Hepatic stellate cell (primary cell): ENCODE measurements around the gene NHEJ1.

ENCODE experiments used
- DNase-seq: peaks from one replicate; pipeline ENCODE4 v3.0.0; 2011; ENCODE audit warnings: low spot score

NHEJ1 gene

DNA sequence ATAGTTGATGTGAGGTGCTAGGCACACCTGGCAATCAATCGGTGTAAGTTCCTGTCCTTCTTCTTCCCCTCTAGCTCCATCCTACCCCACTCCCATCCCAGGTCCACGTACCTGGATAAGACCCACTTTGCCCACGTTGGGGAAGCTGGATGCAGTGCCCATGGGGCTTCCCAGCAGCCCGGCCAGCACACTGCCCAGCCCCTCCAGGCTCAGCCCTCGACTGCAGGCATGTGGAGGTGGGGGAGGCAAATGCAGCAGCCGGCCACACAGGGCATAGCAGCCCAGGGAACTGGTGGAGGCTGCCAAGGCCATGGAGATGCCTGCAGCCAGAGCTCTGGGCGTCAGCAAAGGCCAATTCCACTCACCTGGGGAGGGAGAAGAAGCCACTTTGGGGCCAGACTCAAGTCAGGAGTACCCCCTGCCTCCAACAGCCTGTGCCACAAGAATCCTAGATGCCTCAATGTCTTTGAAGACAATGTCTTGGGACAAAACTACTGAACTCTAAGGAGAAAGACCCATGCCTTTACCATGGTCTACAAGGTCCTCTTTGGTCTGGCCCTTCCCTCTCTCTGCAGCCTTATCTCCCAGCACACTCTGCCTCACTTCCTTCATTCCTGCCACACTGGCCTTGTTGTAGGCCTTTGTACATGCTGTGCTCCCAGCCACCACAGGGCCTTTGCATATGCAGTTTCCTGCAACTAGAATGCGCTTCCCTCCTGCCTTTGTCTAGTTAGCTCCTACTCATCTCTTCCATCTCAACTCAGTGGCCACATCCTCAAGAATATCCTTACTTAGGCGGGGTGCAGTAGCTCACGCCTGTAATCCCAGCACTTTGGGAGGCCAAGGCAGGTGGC is 4.7 kb upstream of the NHEJ1 start:
- no peak for DNase-seq

DNA sequence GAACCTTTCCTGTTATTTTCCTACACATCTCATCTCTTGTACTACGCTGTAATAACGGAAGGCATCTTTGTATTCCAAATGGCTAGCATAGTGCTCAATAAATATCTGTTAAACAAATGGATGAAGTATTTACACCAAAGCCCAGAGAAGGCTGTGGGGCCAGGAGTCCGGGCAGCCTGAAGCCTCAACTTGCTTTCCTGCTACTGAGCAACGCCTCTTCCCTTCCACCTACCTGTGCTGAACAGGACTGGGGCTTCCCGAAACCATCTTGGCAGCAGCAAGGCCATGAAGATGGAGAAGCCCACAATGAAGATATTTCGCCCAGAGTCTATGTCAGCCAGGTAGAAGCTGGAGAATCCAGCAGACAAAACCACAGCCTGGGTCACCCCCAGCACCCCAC is 2.5 kb upstream of the NHEJ1 start:
- DNase-seq: no peak

DNA sequence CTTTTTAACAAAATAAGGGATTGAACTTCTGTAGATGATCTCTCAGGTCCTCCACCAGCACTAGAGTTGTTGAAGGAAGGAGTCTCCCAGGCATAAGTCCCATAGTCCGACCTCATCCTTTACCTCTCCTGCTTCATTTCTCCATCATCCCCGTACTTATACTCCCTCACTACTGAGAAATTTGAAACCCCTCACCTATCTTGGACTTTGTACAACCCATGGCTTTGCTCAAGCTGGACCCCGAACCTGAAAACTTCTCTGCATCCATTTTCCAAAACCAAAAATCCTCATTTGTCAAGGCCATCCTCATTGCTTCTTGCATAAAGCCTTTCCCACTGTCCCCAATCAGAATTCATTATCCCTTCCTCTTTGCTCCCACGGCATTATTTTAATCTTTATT is 482 bp upstream of the NHEJ1 start:
- DNase-seq: no peak

DNA sequence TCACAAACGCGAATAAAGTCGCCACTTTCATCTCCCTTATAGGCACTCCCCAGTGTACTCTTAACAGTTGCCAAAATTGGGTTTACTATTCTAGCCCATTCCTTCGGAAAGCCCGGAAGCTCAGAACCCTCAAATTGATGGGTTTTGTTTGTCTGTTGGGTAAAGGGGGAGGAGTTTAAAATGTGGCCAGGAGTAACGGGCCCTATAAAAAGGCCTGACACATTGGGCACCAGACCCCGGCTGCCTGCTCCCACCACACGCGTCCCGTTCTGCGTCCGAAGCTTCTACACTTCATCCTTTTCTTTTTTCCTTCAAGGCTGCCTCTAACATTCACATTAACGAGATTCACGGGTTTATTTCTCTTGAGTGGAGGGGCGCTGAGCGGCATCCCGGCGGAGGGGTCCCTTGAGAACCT is 837 bp downstream of the NHEJ1 start:
- DNase-seq: no peak

DNA sequence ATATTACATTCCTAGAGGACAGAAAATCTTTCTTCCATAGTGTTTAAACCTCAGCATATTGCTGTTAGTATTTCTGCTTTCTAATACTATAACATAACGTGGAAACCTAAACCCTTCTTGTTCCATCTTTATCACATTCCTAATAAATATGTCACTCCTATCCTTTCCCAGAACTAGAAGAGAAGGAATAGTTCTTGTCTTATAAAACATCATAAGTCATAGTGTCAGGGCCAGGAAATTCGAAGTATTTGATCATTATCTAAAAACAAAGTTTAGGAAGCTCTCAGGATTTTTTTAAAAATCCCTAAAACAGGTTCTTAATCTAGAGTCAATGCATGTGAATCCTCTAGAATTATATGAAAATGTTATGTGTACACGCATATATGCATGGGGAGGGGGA is 2.0 kb downstream of the NHEJ1 start:
- DNase-seq: peak; percentile 46

DNA sequence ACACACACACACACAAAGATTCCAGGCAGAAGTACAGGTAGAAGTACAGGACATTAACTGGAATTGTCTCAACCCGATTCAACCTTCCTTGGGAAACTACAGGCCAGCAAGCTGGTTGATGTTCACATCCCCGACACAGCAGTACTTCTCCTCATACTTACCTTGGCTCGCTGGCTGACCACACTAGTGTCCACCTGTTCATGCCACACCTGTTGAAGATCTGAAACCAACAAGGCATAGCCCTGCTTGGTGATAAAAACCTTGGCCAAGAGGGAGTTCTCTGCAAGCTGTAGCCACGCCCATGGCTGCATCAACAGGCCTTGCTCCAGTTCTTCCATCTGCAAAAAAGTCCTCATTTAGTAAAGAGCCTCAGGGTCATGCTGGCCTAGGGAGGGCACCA is 2.6 kb downstream of the NHEJ1 start:
- DNase-seq: no peak

DNA sequence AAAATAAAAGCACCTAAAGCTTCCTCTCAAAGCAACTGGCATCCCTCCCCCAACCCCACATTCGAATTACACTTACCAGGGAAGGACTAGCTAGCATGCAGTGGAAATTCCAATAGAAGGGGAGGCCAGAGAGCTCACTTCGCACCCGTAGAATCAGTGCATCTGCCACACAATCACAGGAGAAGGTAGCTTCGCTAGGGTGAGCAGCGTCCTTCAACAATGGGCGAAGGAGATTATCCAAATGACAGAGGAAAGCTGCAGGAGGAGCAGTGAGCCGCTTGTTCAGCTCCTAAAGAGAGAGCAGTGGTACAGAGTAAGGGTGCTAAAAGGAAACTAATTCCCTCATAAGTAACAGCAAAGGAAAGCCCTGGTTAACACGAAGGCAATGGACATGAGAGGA is 3.2 kb downstream of the NHEJ1 start:
- no peak for DNase-seq

DNA sequence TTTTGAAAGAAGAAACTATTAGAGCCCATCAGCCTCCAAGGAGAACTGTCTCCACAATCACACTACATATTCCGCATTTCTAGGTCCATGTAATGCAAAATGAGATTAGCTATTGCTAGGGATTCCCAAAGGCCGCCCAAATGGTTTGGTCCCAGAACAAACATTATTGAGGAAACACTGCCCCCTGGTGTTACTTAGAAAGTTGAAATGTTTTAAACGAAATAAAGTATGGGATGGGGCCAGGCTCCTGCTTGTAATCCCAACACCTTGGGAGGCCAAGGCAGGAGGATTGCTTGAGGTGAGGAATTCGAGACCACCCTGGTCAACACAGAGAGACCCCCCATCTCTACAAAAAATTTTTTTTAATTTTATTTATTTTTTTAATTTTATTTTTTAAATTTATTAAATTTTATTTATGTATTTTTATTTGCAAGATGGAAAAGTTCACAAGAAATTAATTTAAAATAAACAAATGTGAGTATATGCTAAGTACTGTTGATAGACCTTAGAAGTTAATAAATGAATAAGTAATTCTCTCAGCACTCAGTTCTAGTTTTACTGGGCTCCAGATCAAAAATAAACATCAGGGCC is 5.5 kb downstream of the NHEJ1 start:
- peak; percentile 61 for DNase-seq

DNA sequence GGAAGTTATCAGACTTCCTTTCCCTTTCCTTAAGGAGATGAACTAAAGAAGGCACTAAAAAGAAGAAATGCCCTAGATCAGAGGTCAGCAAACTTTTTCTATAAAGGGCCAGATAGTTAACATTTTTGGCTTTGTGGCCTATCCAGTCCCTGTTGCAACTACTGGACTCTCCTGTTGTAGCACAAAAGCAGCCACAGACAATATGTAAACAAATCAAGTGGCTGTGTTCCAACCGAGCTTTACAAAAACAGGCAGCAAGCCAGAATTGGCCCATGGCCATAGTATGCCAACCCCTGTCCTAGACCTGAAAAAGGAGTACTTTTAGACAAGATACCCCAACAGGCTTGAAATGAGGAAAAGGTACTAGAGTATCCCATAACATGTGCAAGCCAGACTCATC is 10.9 kb downstream of the NHEJ1 start:
- no peak for DNase-seq

DNA sequence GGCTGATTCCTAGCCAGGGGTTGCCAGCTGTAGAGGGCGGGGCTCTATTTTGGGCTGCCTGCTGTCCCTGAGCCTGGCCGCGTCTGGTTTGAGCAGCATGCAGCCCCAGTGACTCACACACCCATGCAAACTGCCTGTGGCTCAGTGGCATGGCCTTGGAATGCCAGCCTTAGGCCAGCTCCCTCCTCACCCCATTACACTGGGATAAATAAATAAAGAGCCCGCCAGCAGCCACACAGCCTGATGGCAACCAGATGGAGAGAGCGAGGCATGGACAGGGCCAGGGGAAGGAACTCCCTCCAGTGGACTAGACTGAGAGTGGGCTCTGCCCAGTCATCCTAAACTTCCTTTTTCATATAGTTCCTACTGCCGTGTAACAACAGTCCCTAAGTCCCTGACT is 18.3 kb downstream of the NHEJ1 start:
- DNase-seq: peak; percentile 58

DNA sequence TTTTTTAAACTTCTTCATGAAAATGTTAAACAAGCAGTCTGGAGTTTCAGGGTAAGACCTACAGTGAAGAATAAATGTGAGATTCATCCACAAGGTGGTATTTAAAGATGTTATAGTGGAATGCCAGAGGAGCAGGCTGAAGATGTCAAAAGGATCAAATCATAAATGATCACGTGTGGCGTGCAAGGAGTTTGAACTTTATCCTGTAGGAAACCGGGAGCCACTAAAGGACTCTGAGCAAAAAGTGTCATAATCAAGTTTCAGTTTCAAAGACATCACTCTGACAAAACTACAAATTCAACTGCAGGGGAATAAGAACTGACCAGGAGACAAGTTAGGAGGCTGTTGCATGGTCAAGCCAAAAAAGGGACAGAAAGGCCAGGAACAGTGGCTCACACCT is 19.9 kb downstream of the NHEJ1 start:
- no peak for DNase-seq

DNA sequence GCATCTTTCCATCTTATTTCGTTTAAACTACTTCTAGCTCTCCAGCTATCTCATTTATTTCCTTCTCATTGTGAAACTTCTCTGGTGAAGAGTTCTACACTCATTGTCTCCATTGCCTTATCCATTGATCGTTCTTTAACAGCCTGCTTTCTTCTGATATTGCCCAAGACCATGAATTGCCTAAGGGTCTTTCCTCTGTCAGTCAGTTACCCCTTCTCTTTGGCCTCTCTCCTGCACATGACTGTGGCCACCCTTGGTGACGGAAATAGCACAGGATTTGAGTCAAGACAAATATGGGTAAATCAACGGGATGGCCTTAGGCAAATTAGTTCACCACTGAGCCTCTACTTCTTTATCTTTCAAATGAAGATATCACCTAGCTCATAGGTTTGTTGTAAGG is 26.6 kb downstream of the NHEJ1 start:
- no peak for DNase-seq

DNA sequence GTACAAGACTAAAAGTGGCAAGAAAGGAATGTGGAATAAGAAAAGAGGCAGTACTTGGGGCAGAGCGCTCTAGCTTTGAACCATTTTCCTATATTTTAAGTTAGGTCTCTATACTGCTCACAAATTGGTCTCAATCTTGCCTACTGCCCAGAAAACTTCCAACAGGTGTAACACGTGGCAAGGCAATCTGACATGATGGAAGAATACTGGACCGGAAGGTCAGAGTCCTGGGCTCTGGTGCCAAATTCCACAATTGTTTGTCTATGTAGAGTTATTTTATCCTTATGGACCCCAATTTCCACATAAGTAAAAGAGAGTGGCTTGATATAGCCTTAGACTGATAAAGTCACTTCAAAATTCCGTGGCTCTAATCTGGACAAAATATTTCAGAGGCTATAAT is 28.9 kb downstream of the NHEJ1 start:
- DNase-seq: no peak

DNA sequence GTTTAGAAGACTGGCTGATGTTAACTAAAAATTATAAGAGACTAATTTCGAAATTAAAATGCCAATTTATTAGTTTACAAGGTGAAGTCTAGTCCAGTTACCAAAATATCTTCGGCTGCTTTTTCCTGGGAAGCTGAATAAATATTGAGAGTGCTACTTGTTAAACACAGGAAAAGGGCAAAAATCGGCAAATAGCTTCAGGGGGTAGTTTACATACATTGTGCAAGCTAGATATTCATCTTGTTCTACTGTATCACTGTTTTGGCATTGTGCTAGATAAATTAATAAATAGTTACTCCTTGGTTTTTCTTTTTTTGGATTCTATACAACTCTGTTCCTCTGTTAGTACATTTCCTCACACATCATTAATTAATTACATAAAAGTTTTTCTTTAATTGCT is 29.3 kb downstream of the NHEJ1 start:
- no peak for DNase-seq

DNA sequence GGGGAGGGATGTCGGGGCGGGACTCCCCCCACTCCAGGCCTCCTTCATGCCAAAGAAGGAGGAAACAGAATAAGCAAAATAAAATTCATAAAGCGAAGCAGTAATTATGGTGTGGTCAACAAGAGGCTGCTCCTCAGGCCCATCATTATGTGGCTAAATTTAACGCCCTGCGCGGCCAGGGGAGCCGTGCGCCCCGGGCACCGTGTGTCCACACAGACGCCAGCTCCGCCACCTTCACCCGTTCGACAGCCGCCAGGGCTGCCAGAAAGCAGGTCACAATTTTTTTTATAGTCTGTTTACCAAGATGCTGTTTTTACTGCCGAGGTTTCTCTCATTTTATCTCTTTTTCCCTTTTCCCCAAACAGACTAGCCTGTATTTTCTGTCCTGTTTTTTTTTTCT is 31.0 kb downstream of the NHEJ1 start:
- no peak for DNase-seq

DNA sequence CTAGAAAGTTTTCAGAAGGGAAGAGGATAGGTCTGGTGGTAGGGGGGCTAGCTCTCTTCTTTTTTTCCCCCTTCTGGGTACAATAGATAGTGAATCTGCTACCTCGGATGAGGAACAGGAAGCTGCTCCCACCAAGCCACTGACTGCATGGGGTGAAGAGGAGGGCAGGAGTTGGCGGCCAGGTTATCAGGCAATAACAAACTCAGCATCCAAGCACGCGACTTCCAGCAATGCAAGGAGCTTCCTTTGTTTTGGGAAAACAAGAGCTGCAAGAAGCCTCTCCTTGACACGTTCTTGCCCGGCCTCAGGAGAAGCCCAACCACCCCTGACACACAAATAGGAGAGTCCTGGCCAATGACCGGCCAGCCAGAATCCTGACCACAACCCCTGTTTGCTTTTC is 32.2 kb downstream of the NHEJ1 start:
- no peak for DNase-seq

DNA sequence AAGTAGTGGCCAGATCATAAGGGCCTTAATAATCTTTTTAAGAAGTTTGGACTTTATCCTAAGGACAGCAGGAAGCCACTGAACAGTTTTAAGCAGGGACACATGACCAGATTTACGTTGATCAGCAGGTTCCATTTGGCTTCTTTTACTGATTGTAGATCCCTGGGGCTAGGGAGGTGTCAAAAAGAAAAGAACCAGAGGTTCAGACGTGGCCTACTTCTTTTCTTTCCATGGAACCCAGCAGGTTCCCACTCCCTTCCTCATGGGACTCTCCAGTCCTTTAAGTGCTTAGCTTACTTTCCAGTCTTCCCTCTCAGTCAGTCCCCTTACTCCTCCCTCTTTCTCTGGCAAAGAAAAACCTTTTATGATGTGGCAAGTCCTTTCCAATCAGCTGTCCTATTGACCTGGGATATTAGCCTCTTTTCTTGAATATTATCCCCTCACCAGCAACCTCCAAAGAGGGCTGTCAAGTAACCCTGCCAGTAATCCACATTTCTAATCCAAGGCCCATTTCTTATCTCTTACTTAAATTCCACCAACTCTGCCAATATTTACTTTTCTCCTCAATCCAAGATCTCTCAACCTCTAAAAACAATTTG is 33.5 kb downstream of the NHEJ1 start:
- DNase-seq: no peak

DNA sequence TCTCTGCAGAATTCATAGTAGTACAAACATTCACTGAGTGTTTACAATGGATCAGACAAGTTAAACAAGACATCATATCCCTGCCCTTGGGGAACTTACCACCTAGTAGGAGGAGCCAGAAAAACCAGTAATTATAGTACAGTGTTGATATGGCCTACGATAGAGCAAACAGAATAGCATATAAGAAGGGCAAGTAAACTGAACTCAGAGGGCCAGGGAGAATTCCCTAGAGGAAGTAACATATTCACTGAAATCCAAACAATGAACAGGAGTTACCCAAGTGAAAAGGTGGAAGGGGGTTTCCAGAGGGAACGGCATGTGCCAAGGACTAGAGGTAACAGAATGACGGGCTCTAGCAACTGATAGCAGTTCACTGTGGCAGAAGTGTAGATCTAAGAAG is 34.1 kb downstream of the NHEJ1 start:
- DNase-seq: no peak

DNA sequence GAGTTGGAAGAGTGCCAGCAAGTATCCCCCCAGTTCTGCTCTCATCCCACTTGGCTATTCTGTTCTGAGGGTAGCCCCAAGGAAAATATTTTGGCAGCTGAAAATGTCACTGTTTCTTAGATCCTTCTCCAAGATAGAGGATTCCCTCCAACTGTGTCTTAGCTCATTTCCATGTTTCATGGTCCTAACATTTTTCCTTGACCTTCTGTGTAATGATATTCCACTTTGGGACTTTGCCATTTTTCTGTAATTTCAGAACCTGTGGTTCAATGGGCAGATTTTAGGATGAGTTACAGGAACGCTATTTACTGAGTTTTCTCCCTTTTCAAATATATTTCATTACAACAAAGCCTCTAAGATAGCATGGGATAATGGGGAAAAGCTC is 34.7 kb downstream of the NHEJ1 start:
- no peak for DNase-seq

DNA sequence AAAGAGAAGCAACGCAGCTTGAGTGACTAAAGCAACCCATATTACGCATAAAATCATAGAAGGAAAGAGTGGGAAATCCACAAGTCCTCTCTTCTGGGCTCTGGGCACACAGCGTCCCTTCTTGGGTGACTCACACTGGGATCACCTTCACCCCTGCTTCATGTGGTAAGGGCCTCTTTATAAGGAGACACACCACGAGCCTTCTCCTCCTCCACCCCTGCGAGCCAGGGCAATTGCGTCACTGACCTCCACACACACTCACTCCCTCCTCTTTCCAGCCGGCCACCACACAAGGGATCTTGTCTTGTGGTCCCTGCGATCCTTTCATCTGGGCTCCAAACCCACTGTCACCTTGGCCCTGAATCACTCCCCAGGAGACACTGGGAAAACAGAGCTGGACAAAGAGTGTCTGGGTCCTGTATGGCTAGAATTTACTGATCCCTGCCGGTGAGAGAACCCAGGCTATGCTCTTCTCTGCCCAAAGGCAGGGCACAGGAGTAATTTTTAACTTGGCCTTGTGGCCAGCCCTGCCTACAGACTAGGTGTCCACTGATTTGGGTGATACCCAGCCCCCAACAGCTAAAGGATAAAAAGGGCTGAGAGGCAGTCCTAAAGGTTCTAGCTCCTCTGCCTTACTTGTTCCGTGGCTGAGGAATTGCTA is 35.3 kb downstream of the NHEJ1 start:
- DNase-seq: peak; percentile 82

DNA sequence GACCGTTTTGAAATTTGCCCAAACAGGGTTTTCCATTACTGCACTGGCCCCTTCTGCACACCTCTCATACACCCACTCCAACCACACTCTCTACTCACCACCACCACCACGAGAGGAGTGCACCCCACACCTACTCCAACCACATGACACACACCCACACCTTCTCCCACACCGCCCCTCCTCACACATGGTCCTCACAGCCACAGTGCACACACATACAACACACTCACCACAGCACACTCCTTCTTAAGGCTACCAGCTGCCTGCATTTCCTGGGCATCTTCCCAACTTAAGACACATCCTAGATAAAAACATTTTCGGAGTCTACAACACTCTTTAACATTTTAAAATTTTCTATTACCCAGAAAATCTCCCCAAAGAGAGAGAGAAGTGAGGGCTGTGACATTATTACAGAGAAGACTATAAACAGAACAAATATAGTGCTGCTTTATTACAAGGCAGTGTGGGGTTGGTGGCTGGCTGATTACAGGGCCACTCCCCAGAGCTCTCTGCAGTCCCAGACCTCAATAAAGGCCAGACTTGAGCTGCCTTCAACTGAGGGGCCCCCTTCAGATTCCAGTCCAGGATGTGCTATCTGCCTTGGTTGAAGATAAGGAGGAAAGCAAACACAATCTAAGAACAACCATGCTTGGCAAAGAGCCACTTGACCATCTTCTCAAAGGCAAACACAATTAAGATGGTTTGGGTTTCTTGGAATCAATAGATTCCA is 36.1 kb downstream of the NHEJ1 start:
- no peak for DNase-seq

DNA sequence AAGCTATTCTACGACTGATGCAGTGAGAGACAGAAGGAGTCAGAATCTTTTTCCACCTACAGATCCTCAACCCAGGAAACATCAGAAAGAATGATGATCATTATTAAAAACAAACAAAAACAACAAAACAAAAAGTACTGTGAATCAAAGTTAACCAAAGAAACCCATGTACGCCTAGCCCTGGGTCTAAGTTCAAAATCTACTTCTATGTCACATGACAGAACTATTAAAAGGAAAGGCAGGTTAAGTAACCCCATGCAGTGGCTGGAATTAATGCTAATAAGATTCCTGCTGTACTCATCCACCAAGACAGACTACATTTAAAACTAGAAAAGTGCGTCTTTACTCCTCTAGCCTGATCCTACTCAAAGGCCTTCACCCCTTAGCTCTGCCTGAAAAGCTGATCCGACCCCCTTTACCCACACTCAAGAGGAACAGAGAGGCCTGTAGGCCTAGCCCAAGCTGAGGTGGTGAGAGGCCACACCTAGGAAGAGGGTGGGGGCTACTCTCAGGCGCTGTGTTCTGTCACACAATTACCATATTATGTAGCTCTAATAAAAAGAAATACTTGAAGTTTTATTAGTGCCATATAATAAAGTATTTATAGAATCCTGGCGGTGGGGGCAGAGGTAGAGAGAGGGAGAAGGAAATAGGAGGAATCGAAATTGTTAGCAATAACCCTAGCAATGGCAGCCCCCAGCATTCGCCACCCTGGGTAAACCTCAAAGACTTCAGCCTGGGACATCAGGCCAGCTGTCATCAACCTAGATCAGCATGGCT is 37.1 kb downstream of the NHEJ1 start:
- DNase-seq: no peak
